HG02571 (cell line): ENCODE data around the gene ZNF296.

Source experiments
- ATAC-seq: cut with Tn5 transposase; IDR thresholded peaks from one replicate; pipeline ENCODE4 v1.9.1; 2021; ENCODE audit warnings: mild to moderate bottlenecking, moderate library complexity; ENCODE audit not compliant: unreplicated experiment

Gene ZNF296

GRCh38 chr19:45032421-45032820 lies 43.9 kb downstream of the ZNF296 start:
- ATAC-seq: no peak

GRCh38 chr19:45030825-45031224 lies 45.5 kb downstream of the ZNF296 start:
- ATAC-seq: no peak

GRCh38 chr19:45027371-45027770 lies 48.9 kb downstream of the ZNF296 start:
- no peak for ATAC-seq

- no peak for ATAC-seq
Observed at GRCh38 chr19:45025264-45025663, 51.0 kb downstream of the ZNF296 start.

- no peak for ATAC-seq
Observed at GRCh38 chr19:45023048-45023447, 53.2 kb downstream of the ZNF296 start.

- no peak for ATAC-seq
Observed at GRCh38 chr19:45021971-45022370, 54.3 kb downstream of the ZNF296 start.
